GM18499 (cell line): ENCODE data around the gene RGS4.

ENCODE experiments used
- ATAC-seq: cut with Tn5 transposase; IDR thresholded peaks from one replicate; pipeline ENCODE4 v1.9.1; 2021; ENCODE audit warnings: moderate number of reproducible peaks; ENCODE audit not compliant: insufficient read depth, unreplicated experiment

RGS4 gene

GRCh38 chr1:163094182-163094581 lies 25.0 kb downstream of the RGS4 start:
- ATAC-seq: no peak

DNA sequence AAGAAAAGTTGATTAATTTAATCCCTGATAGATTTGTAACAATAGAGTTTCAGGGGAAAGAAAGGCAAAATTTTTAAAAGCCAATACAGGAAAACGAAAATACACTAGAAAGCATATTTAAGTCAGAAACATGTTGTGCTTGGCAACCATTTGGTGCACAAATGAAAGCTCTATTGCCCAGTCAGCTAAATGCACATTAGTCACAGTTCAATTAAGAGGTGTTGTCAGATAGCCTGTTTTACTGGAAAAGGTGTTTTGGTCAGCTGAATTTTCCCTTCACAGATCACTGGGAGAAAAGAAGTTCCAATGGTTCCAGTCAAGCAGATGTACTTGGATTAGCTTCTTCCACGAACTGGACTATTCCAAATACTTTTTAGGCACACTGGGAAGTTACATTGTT lies 25.4 kb downstream of the RGS4 start:
- ATAC-seq: no peak

GRCh38 chr1:163095213-163095612 lies 26.1 kb downstream of the RGS4 start:
- no peak for ATAC-seq

DNA sequence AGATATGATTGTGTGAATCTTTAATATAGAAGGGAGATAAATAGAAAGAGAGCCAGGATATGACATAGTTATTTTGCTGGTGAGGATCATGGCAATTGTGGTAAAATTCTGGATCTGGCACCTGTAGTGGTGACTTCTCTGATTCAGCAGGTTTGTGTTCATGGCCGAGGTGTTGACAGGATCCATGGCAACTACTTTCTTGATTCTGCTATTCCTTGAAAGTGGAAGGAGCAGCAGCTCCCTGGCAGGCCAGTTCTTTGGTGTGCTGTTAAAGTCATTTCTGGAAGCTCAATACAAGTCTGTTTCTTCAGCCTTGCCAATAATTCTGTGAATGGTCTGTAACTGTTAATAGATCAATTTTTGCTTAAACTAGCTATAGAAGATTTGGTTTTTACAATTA lies 33.4 kb downstream of the RGS4 start:
- no peak for ATAC-seq

- no peak for ATAC-seq
Measured at GRCh38 chr1:163104385-163105099, 35.4 kb downstream of the RGS4 start.

DNA sequence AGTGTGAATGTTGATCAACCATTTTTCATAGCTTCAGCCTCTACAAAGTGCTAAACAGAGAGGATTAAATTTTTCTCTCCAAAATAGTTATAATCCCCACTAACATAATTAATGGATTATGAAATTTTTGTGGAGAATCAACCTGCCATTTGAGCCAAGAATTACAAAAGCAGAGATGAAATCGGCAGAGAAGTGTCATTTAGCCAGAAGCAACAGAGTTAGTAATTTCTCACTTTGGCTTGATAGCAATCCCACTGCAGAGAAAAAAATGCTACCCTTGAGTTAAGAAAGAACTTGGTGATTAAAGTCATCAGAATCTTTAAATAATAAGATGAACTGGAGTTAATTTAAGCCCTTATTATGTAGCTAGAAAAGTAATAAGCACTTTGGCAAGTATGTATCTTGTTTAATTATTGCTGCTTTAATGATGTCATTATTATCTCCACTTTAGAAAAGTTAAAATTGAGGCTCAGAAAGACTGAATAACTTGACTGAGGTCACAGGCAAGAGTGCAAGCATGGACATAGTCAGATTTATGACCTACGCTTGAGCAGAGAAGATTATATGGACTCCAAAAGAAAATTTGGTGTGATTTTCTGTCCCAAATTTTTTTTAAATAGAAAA lies 37.3 kb downstream of the RGS4 start:
- no peak for ATAC-seq

DNA sequence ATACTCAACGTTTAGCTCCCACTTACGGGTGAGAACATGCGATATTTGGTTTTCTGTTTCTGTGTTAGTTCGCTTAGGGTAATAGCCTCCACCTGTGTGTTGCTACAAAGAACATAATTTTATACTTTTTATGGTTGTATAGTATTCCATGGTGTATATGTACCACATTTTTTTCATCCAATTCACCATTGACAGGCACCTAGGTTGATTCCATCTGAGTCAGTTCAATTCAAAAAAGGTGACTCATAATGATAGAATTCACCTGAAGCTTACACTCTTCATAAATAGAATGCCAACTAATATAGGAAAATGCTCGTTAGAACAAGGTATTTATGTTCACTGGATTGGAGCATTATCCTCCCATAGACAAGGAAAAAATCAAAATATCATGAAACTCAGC lies 38.5 kb downstream of the RGS4 start:
- ATAC-seq: no peak

DNA sequence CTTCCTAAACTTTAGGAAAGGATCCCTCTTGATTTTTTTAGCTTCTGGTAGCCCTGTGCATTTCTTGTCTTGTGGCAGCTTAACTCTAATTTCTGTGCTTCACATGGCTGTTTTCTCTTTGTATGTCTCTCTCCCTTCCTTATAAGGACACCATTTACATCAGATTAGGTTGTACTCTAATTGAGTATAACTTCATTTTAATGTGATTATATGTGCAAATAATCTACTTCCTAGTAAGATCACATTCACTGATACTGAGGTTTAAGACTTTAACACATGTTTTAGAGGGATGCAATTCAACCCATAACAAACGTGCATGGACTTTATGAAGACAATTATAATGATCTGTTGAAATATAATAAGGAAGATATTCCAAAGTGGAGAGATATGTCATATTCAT lies 46.7 kb downstream of the RGS4 start:
- no peak for ATAC-seq

DNA sequence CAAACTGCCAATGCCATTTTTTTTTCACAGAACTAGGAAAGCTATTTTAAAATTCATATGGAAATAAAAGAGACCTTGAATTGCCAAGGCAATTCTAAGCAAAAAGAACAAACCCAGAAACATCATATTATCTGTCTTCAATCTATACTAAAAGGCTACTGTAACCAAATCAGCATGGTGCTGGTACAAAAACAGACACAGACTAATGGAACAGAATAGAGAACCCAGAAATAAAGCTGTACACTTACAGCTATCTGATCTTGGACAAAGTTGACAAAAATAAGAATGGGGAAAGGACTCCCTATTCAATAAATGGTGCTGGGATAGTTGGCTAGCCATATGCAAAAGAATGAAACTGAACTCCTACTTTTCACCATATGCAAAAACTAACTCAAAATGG lies 50.5 kb downstream of the RGS4 start:
- ATAC-seq: no peak

DNA sequence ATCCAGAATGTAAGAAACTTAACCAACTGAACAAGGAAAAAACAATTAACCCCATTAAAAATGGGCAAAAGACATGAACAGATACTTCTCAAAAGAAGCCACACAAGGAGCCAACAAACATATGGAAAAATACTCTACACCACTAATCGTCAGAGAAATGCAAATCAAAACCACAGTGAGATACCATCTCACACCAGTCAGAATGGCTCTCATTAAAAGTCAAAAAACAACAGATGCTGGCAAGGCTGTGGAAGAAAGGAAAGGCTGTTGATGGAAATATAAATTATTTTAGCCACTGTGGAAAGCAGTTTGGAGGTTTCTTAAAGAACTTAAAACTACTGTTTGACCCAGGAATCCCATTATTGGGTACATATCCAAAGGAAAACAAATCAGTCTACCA lies 51.2 kb downstream of the RGS4 start:
- ATAC-seq: no peak

DNA sequence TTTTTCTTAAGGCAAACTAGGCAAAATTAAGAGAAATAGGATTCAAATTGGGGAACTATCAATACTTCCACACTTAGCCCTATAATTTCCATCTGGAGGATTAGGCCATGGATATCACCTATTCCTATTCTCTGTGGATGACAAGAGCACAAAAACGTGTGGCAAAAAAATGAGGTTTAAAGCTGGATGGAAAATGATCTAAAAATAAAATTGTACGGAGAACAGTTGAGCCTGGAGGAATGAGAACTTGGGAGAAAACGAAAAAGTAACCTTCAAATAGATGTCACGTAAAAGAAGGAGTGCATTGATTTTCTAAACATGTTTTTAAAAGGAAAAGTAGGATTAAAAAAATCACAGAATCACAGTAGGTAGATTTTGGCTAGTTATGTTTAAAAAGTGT lies 55.7 kb downstream of the RGS4 start:
- ATAC-seq: no peak
